CD8-positive, alpha-beta memory T cell (primary cell): ENCODE results near the gene CUX1. TPM values are rescaled to one million over a fixed set of nuclear protein-coding genes. Genes with fewer than 3 reads are reported as not detected.
A peak's percentile ranks its signal among the peaks of the same experiment; 100 is the strongest.

Experiments
- CTCF ChIA-PET: fragments of 350-600 bp; sonication (Branson Sonifier 250); formaldehyde crosslinking; loops from one replicate; lab custom pipeline; 2021; ENCODE audit warnings: antibody characterized with exemption; lab: Charles Lee
- POLR2A ChIA-PET: fragments of 350-600 bp; sonication (Branson Sonifier 250); formaldehyde crosslinking; loops from one replicate; lab custom pipeline; 2021; ENCODE audit warnings: antibody characterized with exemption; lab: Charles Lee
- DNase-seq, 5 donors: peaks; one replicate each; pipeline versions ENCODE4 v3.0.0 to v3.0.0-alpha.2; 2020 to 2022; ENCODE audit warnings: mixed read lengths in 1 of 5
- H3K27ac ChIP-seq: one replicate; pipeline ENCODE4 v1.7.0; 2013; ENCODE audit warnings: low read depth, mild to moderate bottlenecking, low read length, moderate library complexity
- H3K27me3 ChIP-seq: 2 replicates; pipeline ENCODE4 v1.7.0; 2013; ENCODE audit warnings: low read length, mild to moderate bottlenecking; ENCODE audit not compliant: insufficient read depth, poor library complexity, severe bottlenecking
- H3K36me3 ChIP-seq: 2 replicates; pipeline ENCODE4 v1.7.0; 2013; ENCODE audit warnings: mild to moderate bottlenecking, low read length, moderate library complexity; ENCODE audit not compliant: insufficient read depth
- H3K4me1 ChIP-seq: 2 replicates; pipeline ENCODE4 v1.7.0; 2013; ENCODE audit warnings: mild to moderate bottlenecking, low read length, moderate library complexity; ENCODE audit not compliant: insufficient read depth
- H3K4me3 ChIP-seq: 2 replicates; pipeline ENCODE4 v1.7.0; 2013; ENCODE audit warnings: mild to moderate bottlenecking, low read length
- H3K9me3 ChIP-seq: 2 replicates; pipeline ENCODE4 v1.7.0; 2013; ENCODE audit warnings: mild to moderate bottlenecking, low read length
- H3K27ac Mint-ChIP-seq, 8 donors: one replicate each; pipeline ENCODE4 v1.8.0; 2020 to 2021; ENCODE audit warnings: mixed read lengths in 8 of 8, mild to moderate bottlenecking in 6 of 8, inconsistent platforms in 3 of 8, moderate library complexity in 3 of 8
- H3K27me3 Mint-ChIP-seq, 2 donors: one replicate each; pipeline ENCODE4 v1.8.0; 2020 to 2021; ENCODE audit warnings: mixed read lengths in 2 of 2, mild to moderate bottlenecking in 1 of 2, moderate library complexity in 1 of 2
- H3K36me3 Mint-ChIP-seq, 3 donors: one replicate each; pipeline ENCODE4 v1.8.0; 2020 to 2021; ENCODE audit warnings: mixed read lengths in 3 of 3, inconsistent platforms in 1 of 3, mild to moderate bottlenecking in 1 of 3
- H3K4me1 Mint-ChIP-seq, 3 donors: one replicate each; pipeline ENCODE4 v1.8.0; 2020 to 2021; ENCODE audit warnings: mixed read lengths in 3 of 3, inconsistent platforms in 1 of 3, mild to moderate bottlenecking in 1 of 3
- H3K4me3 Mint-ChIP-seq, 7 donors: one replicate each; pipeline ENCODE4 v1.8.0; 2020 to 2021; ENCODE audit warnings: mixed read lengths in 7 of 7, mild to moderate bottlenecking in 6 of 7, moderate library complexity in 4 of 7, inconsistent platforms in 2 of 7
- H3K9me3 Mint-ChIP-seq, 5 donors: one replicate each; pipeline ENCODE4 v1.8.0; 2020 to 2022; ENCODE audit warnings: mixed read lengths in 5 of 5, mild to moderate bottlenecking in 3 of 5, moderate library complexity in 2 of 5, inconsistent platforms in 1 of 5
- polyA plus RNA-seq: library from polyadenylated mRNA; unstranded; fragments of 300-500 nt; fragmentation: Illumina TruSeq; gene quantifications from one replicate; pipeline ENCODE4 v1.2.3, GENCODE V29; 2021
- total RNA-seq, 2 experiments: library from RNA; stranded (reverse); gene quantifications; one replicate each; pipeline ENCODE4 v1.2.3, GENCODE V29; 2021

CUX1 gene
- total and polyA plus RNA-seq, 3 experiments from 2014 or later = 23.2 to 26.4 (median 23.6) TPM

- CTCF ChIA-PET = interaction anchor here (0.9 kb wide), 1 partner anchor 14 kb away, joined by 3 read pairs; no protein-coding TSS in a partner anchor
- no peaks in the 10 kb centered on the region for H3K4me1 ChIP-seq
- no peaks in the 10 kb centered on the region for H3K9me3 ChIP-seq
- peaks cover 0 to 1% (median 0%) of the 10 kb centered on the region in 3 donors for H3K36me3 Mint-ChIP-seq
- no peak overlapping the region for H3K27ac Mint-ChIP-seq
- H3K4me1 Mint-ChIP-seq = peaks cover 0 to under 1% (median 0%) of the 10 kb centered on the region in 3 donors
- H3K36me3 ChIP-seq = no peaks in the 10 kb centered on the region
- POLR2A ChIA-PET = no interaction called here
- no peak overlapping the region for H3K4me3 ChIP-seq
- no peak for DNase-seq
- H3K4me3 Mint-ChIP-seq = no peak overlapping the region
- no peaks in the 10 kb centered on the region for H3K9me3 Mint-ChIP-seq
- H3K27me3 ChIP-seq = no peaks in the 10 kb centered on the region
- peaks cover 4 to 20% of the 10 kb centered on the region in 2 donors for H3K27me3 Mint-ChIP-seq
- no peak overlapping the region for H3K27ac ChIP-seq
Observed at GRCh38 chr7:101779267-101779666, 38.2 kb upstream of the CUX1 start.

- no peak for DNase-seq
- H3K27me3 Mint-ChIP-seq = peaks cover 8 to 20% of the 10 kb centered on the region in 2 donors
- peak overlapping the region in 1 of 8 donors; percentile 47 for H3K27ac Mint-ChIP-seq
- ChIA-PET CTCF (no interaction called here), POLR2A (no interaction called here)
- no peaks in the 10 kb centered on the region for H3K9me3 ChIP-seq
- no peaks in the 10 kb centered on the region for H3K9me3 Mint-ChIP-seq
- H3K4me1 ChIP-seq = no peaks in the 10 kb centered on the region
- H3K27ac ChIP-seq = no peak overlapping the region
- no peak overlapping the region for H3K4me3 Mint-ChIP-seq
- H3K4me3 ChIP-seq = no peak overlapping the region
- H3K27me3 ChIP-seq = no peaks in the 10 kb centered on the region
- no peaks in the 10 kb centered on the region for H3K36me3 ChIP-seq
- H3K4me1 Mint-ChIP-seq = peaks cover 0 to 2% (median 0%) of the 10 kb centered on the region in 3 donors
- peaks cover 0 to 1% (median 0%) of the 10 kb centered on the region in 3 donors for H3K36me3 Mint-ChIP-seq
Observed at GRCh38 chr7:101780281-101780680, 37.1 kb upstream of the CUX1 start.

GRCh38 chr7:101781439-101781838 is 36.0 kb upstream of the CUX1 start:
- Histone ChIP-seq H3K27me3 (no peaks in the 10 kb centered on the region), H3K36me3 (no peaks in the 10 kb centered on the region), H3K9me3 (no peaks in the 10 kb centered on the region), H3K4me1 (no peaks in the 10 kb centered on the region), H3K4me3 (no peak overlapping the region), H3K27ac (no peak overlapping the region)
- no peak for DNase-seq
- Mint-ChIP-seq H3K4me1 (peaks cover 0 to 2% (median 0%) of the 10 kb centered on the region in 3 donors), H3K27me3 (peaks cover 9 to 13% of the 10 kb centered on the region in 2 donors), H3K9me3 (no peaks in the 10 kb centered on the region), H3K36me3 (peaks cover 0 to 1% (median 0%) of the 10 kb centered on the region in 3 donors), H3K27ac (no peak overlapping the region), H3K4me3 (no peak overlapping the region)
- CTCF ChIA-PET = no interaction called here
- POLR2A ChIA-PET = no interaction called here

GRCh38 chr7:101782476-101782875 is 35.0 kb upstream of the CUX1 start:
- Histone ChIP-seq H3K4me1 (no peaks in the 10 kb centered on the region), H3K4me3 (no peak overlapping the region), H3K27me3 (no peaks in the 10 kb centered on the region), H3K27ac (no peak overlapping the region), H3K9me3 (no peaks in the 10 kb centered on the region), H3K36me3 (no peaks in the 10 kb centered on the region)
- H3K9me3 Mint-ChIP-seq = no peaks in the 10 kb centered on the region
- DNase-seq = no peak
- H3K27me3 Mint-ChIP-seq = peaks cover 5 to 9% of the 10 kb centered on the region in 2 donors
- H3K36me3 Mint-ChIP-seq = peaks cover 0 to 1% (median 0%) of the 10 kb centered on the region in 3 donors
- H3K27ac Mint-ChIP-seq = no peak overlapping the region
- peaks cover 0 to 2% (median 0%) of the 10 kb centered on the region in 3 donors for H3K4me1 Mint-ChIP-seq
- ChIA-PET POLR2A (no interaction called here), CTCF (no interaction called here)
- no peak overlapping the region for H3K4me3 Mint-ChIP-seq

GRCh38 chr7:101782896-101783295 is 34.5 kb upstream of the CUX1 start:
- H3K27me3 Mint-ChIP-seq = peaks cover 5 to 8% of the 10 kb centered on the region in 2 donors
- peaks cover 0 to 1% (median 0%) of the 10 kb centered on the region in 3 donors for H3K36me3 Mint-ChIP-seq
- Histone ChIP-seq H3K9me3 (no peaks in the 10 kb centered on the region), H3K36me3 (no peaks in the 10 kb centered on the region), H3K4me1 (no peaks in the 10 kb centered on the region), H3K4me3 (no peak overlapping the region), H3K27me3 (no peaks in the 10 kb centered on the region), H3K27ac (no peak overlapping the region)
- CTCF ChIA-PET = no interaction called here
- no peaks in the 10 kb centered on the region for H3K9me3 Mint-ChIP-seq
- H3K27ac Mint-ChIP-seq = no peak overlapping the region
- peaks cover 0 to 2% (median 0%) of the 10 kb centered on the region in 3 donors for H3K4me1 Mint-ChIP-seq
- H3K4me3 Mint-ChIP-seq = no peak overlapping the region
- POLR2A ChIA-PET = no interaction called here
- no peak for DNase-seq

- no peak overlapping the region for H3K4me3 Mint-ChIP-seq
- Histone ChIP-seq H3K27ac (no peak overlapping the region), H3K4me1 (no peaks in the 10 kb centered on the region), H3K4me3 (no peak overlapping the region), H3K27me3 (no peaks in the 10 kb centered on the region), H3K36me3 (no peaks in the 10 kb centered on the region), H3K9me3 (no peaks in the 10 kb centered on the region)
- H3K9me3 Mint-ChIP-seq = no peaks in the 10 kb centered on the region
- CTCF ChIA-PET = no interaction called here
- H3K36me3 Mint-ChIP-seq = no peaks in the 10 kb centered on the region
- H3K27me3 Mint-ChIP-seq = peaks cover 5 to 8% of the 10 kb centered on the region in 2 donors
- H3K4me1 Mint-ChIP-seq = peaks cover 0 to 2% (median 0%) of the 10 kb centered on the region in 3 donors
- H3K27ac Mint-ChIP-seq = no peak overlapping the region
- POLR2A ChIA-PET = no interaction called here
- no peak for DNase-seq
Observed at GRCh38 chr7:101783381-101784181, 33.8 kb upstream of the CUX1 start.

GRCh38 chr7:101784292-101785127 is 32.9 kb upstream of the CUX1 start:
- POLR2A ChIA-PET = no interaction called here
- no peaks in the 10 kb centered on the region for H3K9me3 Mint-ChIP-seq

GRCh38 chr7:101787864-101788263 is 29.6 kb upstream of the CUX1 start:
- Mint-ChIP-seq H3K27ac (no peak overlapping the region), H3K4me3 (no peak overlapping the region), H3K27me3 (peaks cover 5 to 6% of the 10 kb centered on the region in 2 donors), H3K36me3 (no peaks in the 10 kb centered on the region), H3K9me3 (no peaks in the 10 kb centered on the region), H3K4me1 (peaks cover 0 to 2% (median 0%) of the 10 kb centered on the region in 3 donors)
- POLR2A ChIA-PET = no interaction called here
- DNase-seq = no peak
- no peaks in the 10 kb centered on the region for H3K27me3 ChIP-seq
- CTCF ChIA-PET = no interaction called here
- no peaks in the 10 kb centered on the region for H3K9me3 ChIP-seq
- no peaks in the 10 kb centered on the region for H3K4me1 ChIP-seq
- no peaks in the 10 kb centered on the region for H3K36me3 ChIP-seq
- H3K27ac ChIP-seq = no peak overlapping the region
- H3K4me3 ChIP-seq = no peak overlapping the region

More at GRCh38 chr7:101784292-101785127, 32.9 kb upstream of the CUX1 start:
- Histone ChIP-seq H3K27ac (no peak overlapping the region), H3K9me3 (no peaks in the 10 kb centered on the region), H3K27me3 (no peaks in the 10 kb centered on the region), H3K36me3 (no peaks in the 10 kb centered on the region), H3K4me3 (no peak overlapping the region), H3K4me1 (no peaks in the 10 kb centered on the region)
- CTCF ChIA-PET = no interaction called here
- H3K27ac Mint-ChIP-seq = peak overlapping the region in 1 of 8 donors; percentile 68
- no peaks in the 10 kb centered on the region for H3K36me3 Mint-ChIP-seq
- no peak for DNase-seq
- H3K27me3 Mint-ChIP-seq = peaks cover 5 to 8% of the 10 kb centered on the region in 2 donors
- peaks cover 0 to 2% (median 0%) of the 10 kb centered on the region in 3 donors for H3K4me1 Mint-ChIP-seq
- no peak overlapping the region for H3K4me3 Mint-ChIP-seq
